KOPT-K1 (cell line): ENCODE results near the gene FAM120A.

ENCODE experiments used
- H3K27ac ChIP-seq: fragments of 200-600 bp; sonication (generic); 2 replicates; pipeline ENCODE4 v1.5.1; 2016; ENCODE audit warnings: antibody characterized with exemption, mild to moderate bottlenecking, low read depth, low read length; ENCODE audit not compliant: poor library complexity, severe bottlenecking
- H3K36me3 ChIP-seq: fragments of 200-600 bp; sonication (generic); 2 replicates; pipeline ENCODE4 v1.5.1; 2017; ENCODE audit warnings: antibody characterized with exemption, mild to moderate bottlenecking, low read length, moderate library complexity; ENCODE audit not compliant: insufficient read depth
- H3K9me3 ChIP-seq: fragments of 200-600 bp; sonication (generic); 2 replicates; pipeline ENCODE4 v1.5.1; 2017; ENCODE audit warnings: antibody characterized with exemption, low read length, mild to moderate bottlenecking; ENCODE audit not compliant: insufficient read depth, poor library complexity, severe bottlenecking

FAM120A gene

GRCh38 chr9:93475856-93476255 lies 24.4 kb downstream of the FAM120A start:
- H3K36me3 ChIP-seq, result peaks cover 72% of the 10 kb centered on the region
- H3K27ac ChIP-seq, result no peak overlapping the region
- H3K9me3 ChIP-seq, result no peaks in the 10 kb centered on the region

GRCh38 chr9:93476924-93477323 lies 25.4 kb downstream of the FAM120A start:
- H3K9me3 ChIP-seq, result no peaks in the 10 kb centered on the region
- H3K27ac ChIP-seq, result no peak overlapping the region
- peaks cover 72% of the 10 kb centered on the region for H3K36me3 ChIP-seq

- peaks cover 71% of the 10 kb centered on the region for H3K36me3 ChIP-seq
- H3K9me3 ChIP-seq, result no peaks in the 10 kb centered on the region
- H3K27ac ChIP-seq, result no peak overlapping the region
These were observed 25.9 kb downstream of the FAM120A start for GRCh38 chr9:93477397-93477796.

GRCh38 chr9:93479726-93480125 lies 28.2 kb downstream of the FAM120A start:
- Histone ChIP-seq H3K27ac (no peak overlapping the region), H3K36me3 (peaks cover 71% of the 10 kb centered on the region), H3K9me3 (no peaks in the 10 kb centered on the region)

- peaks cover 76% of the 10 kb centered on the region for H3K36me3 ChIP-seq
- no peak overlapping the region for H3K27ac ChIP-seq
- no peaks in the 10 kb centered on the region for H3K9me3 ChIP-seq
These were observed 28.8 kb downstream of the FAM120A start for GRCh38 chr9:93480262-93480661.

GRCh38 chr9:93480728-93481324 lies 29.3 kb downstream of the FAM120A start:
- H3K27ac ChIP-seq, result no peak overlapping the region
- H3K36me3 ChIP-seq, result peaks cover 81% of the 10 kb centered on the region
- H3K9me3 ChIP-seq, result no peaks in the 10 kb centered on the region

GRCh38 chr9:93483497-93483896 lies 32.0 kb downstream of the FAM120A start:
- Histone ChIP-seq H3K36me3 (peaks cover 84% of the 10 kb centered on the region), H3K27ac (no peak overlapping the region), H3K9me3 (no peaks in the 10 kb centered on the region)

- Histone ChIP-seq H3K9me3 (no peaks in the 10 kb centered on the region), H3K36me3 (peaks cover 89% of the 10 kb centered on the region), H3K27ac (no peak overlapping the region)
These were observed 34.8 kb downstream of the FAM120A start for GRCh38 chr9:93486268-93486667.

- Histone ChIP-seq H3K9me3 (no peaks in the 10 kb centered on the region), H3K27ac (no peak overlapping the region), H3K36me3 (peaks cover 80% of the 10 kb centered on the region)
These were observed 36.8 kb downstream of the FAM120A start for GRCh38 chr9:93488244-93488643.

GRCh38 chr9:93491593-93492232 lies 40.2 kb downstream of the FAM120A start:
- Histone ChIP-seq H3K9me3 (no peaks in the 10 kb centered on the region), H3K36me3 (peaks cover 82% of the 10 kb centered on the region), H3K27ac (no peak overlapping the region)

GRCh38 chr9:93492327-93492726 lies 40.8 kb downstream of the FAM120A start:
- Histone ChIP-seq H3K9me3 (no peaks in the 10 kb centered on the region), H3K36me3 (peaks cover 82% of the 10 kb centered on the region), H3K27ac (no peak overlapping the region)

GRCh38 chr9:93493949-93494348 lies 42.5 kb downstream of the FAM120A start:
- H3K9me3 ChIP-seq, result no peaks in the 10 kb centered on the region
- peaks cover 82% of the 10 kb centered on the region for H3K36me3 ChIP-seq
- no peak overlapping the region for H3K27ac ChIP-seq

- peaks cover 84% of the 10 kb centered on the region for H3K36me3 ChIP-seq
- no peaks in the 10 kb centered on the region for H3K9me3 ChIP-seq
- no peak overlapping the region for H3K27ac ChIP-seq
These were observed 44.8 kb downstream of the FAM120A start for GRCh38 chr9:93496285-93496684.

GRCh38 chr9:93500571-93501298 lies 49.2 kb downstream of the FAM120A start:
- H3K9me3 ChIP-seq, result no peaks in the 10 kb centered on the region
- peaks cover 93% of the 10 kb centered on the region for H3K36me3 ChIP-seq
- H3K27ac ChIP-seq, result peak overlapping the region; percentile 63

- H3K36me3 ChIP-seq, result peaks cover 90% of the 10 kb centered on the region
- H3K27ac ChIP-seq, result peak overlapping the region; percentile 63
- H3K9me3 ChIP-seq, result no peaks in the 10 kb centered on the region
These were observed 49.9 kb downstream of the FAM120A start for GRCh38 chr9:93501406-93501805.
